Measurements from ENCODE around the gene STARD13.

Gene STARD13

DNA sequence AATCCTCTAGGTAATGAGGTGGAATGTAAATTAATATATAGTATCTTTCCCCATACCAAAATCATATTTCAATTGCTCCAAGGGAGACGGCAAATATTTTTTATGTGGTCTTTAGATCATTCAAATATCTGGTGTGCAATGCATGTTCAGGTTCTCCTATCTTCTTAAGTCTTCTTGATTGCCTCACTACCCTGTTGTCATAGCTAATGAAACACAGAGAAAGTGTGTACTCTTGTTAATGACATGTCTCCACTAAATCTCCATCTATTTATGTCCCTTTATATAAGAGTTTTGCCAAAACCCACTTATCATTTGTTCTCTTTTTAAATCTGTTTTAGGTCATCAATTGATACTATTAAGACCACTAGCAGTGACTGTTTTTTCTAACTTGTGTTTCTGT lies 6.6 kb downstream of the STARD13 start:
- Histone ChIP-seq H3K4me3 (ENCODE audit: insufficient read depth, low read depth, low read length) (no peak overlapping the region), H3K27ac (ENCODE audit: insufficient read depth, low read depth, low read length, poor library complexity, severe bottlenecking) (no peak overlapping the region), H3K36me3 (ENCODE audit: control insufficient read depth, insufficient read depth, low read length) (no peaks in the 10 kb centered on the region), H3K27me3 (ENCODE audit: control insufficient read depth, insufficient read depth, low read length, poor library complexity, severe bottlenecking) (no peaks in the 10 kb centered on the region), H3K9me3 (ENCODE audit: control insufficient read depth, low read length) (no peaks in the 10 kb centered on the region), H3K4me1 (ENCODE audit: control insufficient read depth, insufficient read depth, low read length) (no peaks in the 10 kb centered on the region)
- WGBS, 2 experiments, result no CpG with 5 or more reads among the region's 1 CpG

DNA sequence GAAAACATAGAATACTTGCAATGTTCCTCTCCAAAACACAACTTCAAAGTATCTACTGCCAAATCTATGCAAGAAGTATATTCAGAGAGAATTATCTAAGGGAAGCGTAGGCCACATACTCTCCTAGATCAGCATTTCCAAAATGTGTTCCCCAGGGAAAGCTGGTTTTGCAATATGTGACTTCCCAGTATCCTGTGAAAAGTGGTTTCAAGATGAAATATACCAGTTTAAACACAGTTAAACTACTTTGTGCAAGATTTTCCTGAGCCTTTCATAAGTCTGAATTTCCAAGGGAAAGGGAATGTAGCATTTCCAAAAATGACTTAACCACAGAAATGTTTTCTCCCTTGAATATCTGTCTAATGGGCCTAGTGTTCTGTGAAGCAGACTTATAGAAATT lies 7.6 kb downstream of the STARD13 start:
- WGBS, 2 experiments, result 64 to 90% methylated on average over 1 of the region's 1 CpG
- H3K4me1 ChIP-seq (ENCODE audit: control insufficient read depth, insufficient read depth, low read length), result no peaks in the 10 kb centered on the region

GRCh38 chr13:33277037-33277740 lies 8.4 kb downstream of the STARD13 start:
- H3K27me3 ChIP-seq (ENCODE audit: control insufficient read depth, insufficient read depth, low read length, poor library complexity, severe bottlenecking), result no peaks in the 10 kb centered on the region
- no peak overlapping the region for H3K27ac ChIP-seq (ENCODE audit: insufficient read depth, low read depth, low read length, poor library complexity, severe bottlenecking)
- no peak overlapping the region for H3K4me3 ChIP-seq (ENCODE audit: insufficient read depth, low read depth, low read length)
- H3K36me3 ChIP-seq (ENCODE audit: control insufficient read depth, insufficient read depth, low read length), result no peaks in the 10 kb centered on the region
- H3K4me1 ChIP-seq (ENCODE audit: control insufficient read depth, insufficient read depth, low read length), result no peaks in the 10 kb centered on the region
- H3K9me3 ChIP-seq (ENCODE audit: control insufficient read depth, low read length), result no peaks in the 10 kb centered on the region
- WGBS, 2 experiments, result 97 to 98% methylated on average over 4 of the region's 4 CpGs

More for the DNA sequence above, 7.6 kb downstream of the STARD13 start:
- no peak overlapping the region for H3K27ac ChIP-seq (ENCODE audit: insufficient read depth, low read depth, low read length, poor library complexity, severe bottlenecking)
- no peaks in the 10 kb centered on the region for H3K27me3 ChIP-seq (ENCODE audit: control insufficient read depth, insufficient read depth, low read length, poor library complexity, severe bottlenecking)
- no peaks in the 10 kb centered on the region for H3K36me3 ChIP-seq (ENCODE audit: control insufficient read depth, insufficient read depth, low read length)
- no peak overlapping the region for H3K4me3 ChIP-seq (ENCODE audit: insufficient read depth, low read depth, low read length)
- no peaks in the 10 kb centered on the region for H3K9me3 ChIP-seq (ENCODE audit: control insufficient read depth, low read length)

DNA sequence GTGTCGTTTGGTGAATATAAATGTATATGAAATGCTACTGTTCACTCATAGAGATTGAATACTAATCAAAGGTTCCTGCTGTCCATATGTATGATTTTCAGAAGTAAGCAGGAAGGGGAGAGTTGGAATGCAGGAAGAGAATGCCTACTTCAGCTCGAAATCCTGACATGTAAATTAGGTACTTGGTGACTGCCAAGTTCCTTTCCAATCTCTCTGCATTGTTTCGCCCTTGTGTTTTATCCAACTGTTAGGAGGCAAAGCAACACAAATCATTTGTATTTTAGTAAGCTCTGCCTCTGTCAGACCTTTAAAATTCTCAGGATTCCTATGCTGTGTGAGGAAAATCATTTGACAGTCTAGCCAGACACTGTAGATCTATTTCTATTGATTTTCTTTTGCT lies 9.0 kb downstream of the STARD13 start:
- Histone ChIP-seq H3K27me3 (ENCODE audit: control insufficient read depth, insufficient read depth, low read length, poor library complexity, severe bottlenecking) (no peaks in the 10 kb centered on the region), H3K4me1 (ENCODE audit: control insufficient read depth, insufficient read depth, low read length) (no peaks in the 10 kb centered on the region), H3K4me3 (ENCODE audit: insufficient read depth, low read depth, low read length) (no peak overlapping the region), H3K36me3 (ENCODE audit: control insufficient read depth, insufficient read depth, low read length) (no peaks in the 10 kb centered on the region), H3K9me3 (ENCODE audit: control insufficient read depth, low read length) (no peaks in the 10 kb centered on the region), H3K27ac (ENCODE audit: insufficient read depth, low read depth, low read length, poor library complexity, severe bottlenecking) (no peak overlapping the region)
- WGBS, 2 experiments, result 66 to 70% methylated on average over 3 of the region's 3 CpGs

GRCh38 chr13:33275916-33276315 lies 9.6 kb downstream of the STARD13 start:
- Histone ChIP-seq H3K27ac (ENCODE audit: insufficient read depth, low read depth, low read length, poor library complexity, severe bottlenecking) (no peak overlapping the region), H3K9me3 (ENCODE audit: control insufficient read depth, low read length) (no peaks in the 10 kb centered on the region), H3K27me3 (ENCODE audit: control insufficient read depth, insufficient read depth, low read length, poor library complexity, severe bottlenecking) (no peaks in the 10 kb centered on the region), H3K4me1 (ENCODE audit: control insufficient read depth, insufficient read depth, low read length) (no peaks in the 10 kb centered on the region), H3K4me3 (ENCODE audit: insufficient read depth, low read depth, low read length) (no peak overlapping the region), H3K36me3 (ENCODE audit: control insufficient read depth, insufficient read depth, low read length) (no peaks in the 10 kb centered on the region)
- WGBS, 2 experiments, result 97% methylated on average over 3 of the region's 3 CpGs

DNA sequence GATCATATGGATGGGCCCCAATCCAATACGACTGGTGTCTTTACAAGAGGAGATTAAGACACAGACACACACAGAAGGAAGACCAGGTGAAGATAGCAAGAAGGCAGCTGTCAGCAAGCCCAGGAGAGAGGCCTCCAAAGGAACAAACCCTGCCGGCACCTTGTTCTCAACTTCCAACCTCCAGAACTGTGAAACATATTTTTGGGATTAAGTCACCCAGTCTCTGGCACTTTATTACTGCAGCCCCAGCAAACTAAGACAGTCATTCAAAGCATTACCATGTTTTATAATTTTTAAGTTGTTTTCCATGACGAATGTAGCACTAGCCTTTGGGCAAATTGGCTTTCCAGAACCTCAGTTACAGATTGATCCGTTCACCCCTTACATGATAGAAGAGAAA lies 11.3 kb downstream of the STARD13 start:
- H3K4me3 ChIP-seq (ENCODE audit: insufficient read depth, low read depth, low read length), result no peak overlapping the region
- H3K9me3 ChIP-seq (ENCODE audit: control insufficient read depth, low read length), result no peaks in the 10 kb centered on the region
- H3K27ac ChIP-seq (ENCODE audit: insufficient read depth, low read depth, low read length, poor library complexity, severe bottlenecking), result no peak overlapping the region
- 93 to 95% methylated on average over 4 of the region's 4 CpGs for WGBS, 2 experiments
- H3K36me3 ChIP-seq (ENCODE audit: control insufficient read depth, insufficient read depth, low read length), result no peaks in the 10 kb centered on the region
- no peaks in the 10 kb centered on the region for H3K27me3 ChIP-seq (ENCODE audit: control insufficient read depth, insufficient read depth, low read length, poor library complexity, severe bottlenecking)
- H3K4me1 ChIP-seq (ENCODE audit: control insufficient read depth, insufficient read depth, low read length), result no peaks in the 10 kb centered on the region

DNA sequence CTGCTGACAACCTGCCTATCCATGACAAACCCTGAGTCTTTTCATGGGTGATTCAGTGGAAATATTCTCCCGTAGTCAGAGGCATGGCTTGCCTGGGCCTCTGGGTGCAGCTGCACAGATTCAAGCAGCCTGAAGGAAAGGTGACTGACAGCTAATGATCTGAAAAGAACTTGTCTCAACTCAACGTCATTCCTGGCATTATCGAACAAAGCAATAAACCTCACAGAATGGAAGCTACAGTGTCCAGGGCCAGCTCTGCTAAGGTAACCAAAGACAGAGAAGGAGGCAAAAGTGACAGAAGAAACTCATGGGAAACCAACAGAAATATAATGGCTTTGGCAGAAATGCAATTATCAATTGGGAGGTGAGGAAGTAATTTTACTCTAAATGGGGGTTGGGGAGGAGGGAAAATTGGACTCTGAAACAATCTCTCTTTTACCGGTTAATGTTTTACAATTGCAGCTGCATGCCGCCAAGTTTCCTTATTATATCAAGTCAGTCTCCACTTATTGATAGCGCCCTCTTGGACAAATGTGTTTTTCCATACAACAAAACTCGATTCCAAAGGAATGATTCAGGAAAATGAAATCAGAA lies 12.9 kb downstream of the STARD13 start:
- Histone ChIP-seq H3K4me3 (ENCODE audit: insufficient read depth, low read depth, low read length) (no peak overlapping the region), H3K36me3 (ENCODE audit: control insufficient read depth, insufficient read depth, low read length) (no peaks in the 10 kb centered on the region), H3K9me3 (ENCODE audit: control insufficient read depth, low read length) (no peaks in the 10 kb centered on the region), H3K27ac (ENCODE audit: insufficient read depth, low read depth, low read length, poor library complexity, severe bottlenecking) (no peak overlapping the region), H3K4me1 (ENCODE audit: control insufficient read depth, insufficient read depth, low read length) (no peaks in the 10 kb centered on the region), H3K27me3 (ENCODE audit: control insufficient read depth, insufficient read depth, low read length, poor library complexity, severe bottlenecking) (no peaks in the 10 kb centered on the region)
- WGBS, 2 experiments, result 93 to 95% methylated on average over 7 of the region's 7 CpGs

GRCh38 chr13:33271759-33272158 lies 13.8 kb downstream of the STARD13 start:
- Histone ChIP-seq H3K27ac (ENCODE audit: insufficient read depth, low read depth, low read length, poor library complexity, severe bottlenecking) (no peak overlapping the region), H3K4me1 (ENCODE audit: control insufficient read depth, insufficient read depth, low read length) (no peaks in the 10 kb centered on the region), H3K36me3 (ENCODE audit: control insufficient read depth, insufficient read depth, low read length) (no peaks in the 10 kb centered on the region), H3K9me3 (ENCODE audit: control insufficient read depth, low read length) (no peaks in the 10 kb centered on the region), H3K27me3 (ENCODE audit: control insufficient read depth, insufficient read depth, low read length, poor library complexity, severe bottlenecking) (no peaks in the 10 kb centered on the region), H3K4me3 (ENCODE audit: insufficient read depth, low read depth, low read length) (no peak overlapping the region)
- 84 to 95% methylated on average over 4 of the region's 4 CpGs for WGBS, 2 experiments

DNA sequence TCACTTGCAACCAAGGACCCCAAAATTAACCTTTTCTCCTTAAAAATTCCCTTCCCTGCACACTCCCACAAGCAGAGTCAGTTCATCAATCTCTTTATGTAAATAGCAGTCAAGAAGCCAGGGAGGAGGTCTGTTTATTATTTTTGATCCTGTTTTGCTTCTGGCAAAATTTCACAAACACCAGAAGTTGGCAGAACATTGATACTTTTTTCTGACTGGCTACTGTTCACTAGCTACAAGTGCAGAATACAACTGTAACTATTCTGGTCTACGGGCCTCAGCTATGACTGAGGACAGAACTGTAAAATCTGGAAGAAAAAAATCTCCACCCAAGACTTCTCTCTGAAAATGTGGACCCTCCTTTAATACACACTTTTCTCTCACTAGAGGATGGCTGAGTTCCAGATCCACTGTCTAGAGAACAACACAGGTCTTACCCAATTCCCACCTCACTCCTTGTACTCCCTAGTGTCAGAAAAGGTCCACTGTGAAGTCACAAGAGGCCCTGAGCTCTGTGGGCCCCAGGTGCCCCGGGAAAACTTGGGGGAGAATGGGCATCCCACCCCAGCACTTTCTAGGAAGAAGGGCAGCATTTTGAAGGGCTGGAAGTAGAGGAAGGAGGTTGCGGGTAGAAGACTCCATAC lies 14.5 kb downstream of the STARD13 start:
- Histone ChIP-seq H3K27ac (ENCODE audit: insufficient read depth, low read depth, low read length, poor library complexity, severe bottlenecking) (no peak overlapping the region), H3K4me1 (ENCODE audit: control insufficient read depth, insufficient read depth, low read length) (no peaks in the 10 kb centered on the region)

DNA sequence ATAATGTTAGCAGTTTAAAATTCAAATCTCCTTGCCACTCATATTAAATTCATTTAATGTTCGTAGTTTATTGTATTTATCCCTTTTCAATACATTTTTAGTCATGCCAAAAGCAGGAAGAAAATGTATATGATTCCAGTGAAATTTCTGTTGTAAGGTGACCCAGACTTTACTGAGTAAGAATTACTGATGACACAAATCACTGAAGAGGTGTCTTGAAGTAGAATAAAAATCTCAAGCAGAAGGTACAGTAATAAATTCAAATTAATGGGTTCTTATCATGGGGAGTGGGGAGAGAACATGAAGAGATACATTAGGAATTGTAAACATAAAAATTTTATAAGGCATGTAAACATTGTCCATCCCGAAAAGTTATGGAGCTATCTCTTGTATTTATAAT lies 19.9 kb downstream of the STARD13 start:
- Histone ChIP-seq H3K4me1 (ENCODE audit: control insufficient read depth, insufficient read depth, low read length) (no peaks in the 10 kb centered on the region), H3K9me3 (ENCODE audit: control insufficient read depth, low read length) (no peaks in the 10 kb centered on the region), H3K27me3 (ENCODE audit: control insufficient read depth, insufficient read depth, low read length, poor library complexity, severe bottlenecking) (no peaks in the 10 kb centered on the region), H3K4me3 (ENCODE audit: insufficient read depth, low read depth, low read length) (no peak overlapping the region), H3K36me3 (ENCODE audit: control insufficient read depth, insufficient read depth, low read length) (no peaks in the 10 kb centered on the region), H3K27ac (ENCODE audit: insufficient read depth, low read depth, low read length, poor library complexity, severe bottlenecking) (no peak overlapping the region)
- 100% methylated on average over 1 of the region's 2 CpGs; no CpG with 5 or more reads in 1 of the 2 experiments for WGBS, 2 experiments

More for the DNA sequence above, 14.5 kb downstream of the STARD13 start:
- 82 to 89% methylated on average over 3 of the region's 3 CpGs for WGBS, 2 experiments
- H3K4me3 ChIP-seq (ENCODE audit: insufficient read depth, low read depth, low read length), result no peak overlapping the region
- H3K9me3 ChIP-seq (ENCODE audit: control insufficient read depth, low read length), result no peaks in the 10 kb centered on the region
- H3K27me3 ChIP-seq (ENCODE audit: control insufficient read depth, insufficient read depth, low read length, poor library complexity, severe bottlenecking), result no peaks in the 10 kb centered on the region
- H3K36me3 ChIP-seq (ENCODE audit: control insufficient read depth, insufficient read depth, low read length), result no peaks in the 10 kb centered on the region
